ENCODE results near the gene PYGM. TPM values are rescaled to one million over a fixed set of nuclear protein-coding genes. Genes with fewer than 3 reads are reported as not detected.

The PYGM gene
- total RNA-seq, 1 experiment from 2014 or later = 6.6 TPM

- peaks cover 10% of the 10 kb centered on the region; the same call in 1 of the 2 replicates for H3K36me3 Mint-ChIP-seq
- peak overlapping the region; percentile 48 for H3K27ac Mint-ChIP-seq
- H3K27me3 Mint-ChIP-seq (ENCODE audit: low read depth) = peaks cover 31% of the 10 kb centered on the region
- ATAC-seq = 0 out of 2 replicates have a peak, but pooled peaks have one; percentile 1
- H3K4me1 Mint-ChIP-seq = peaks cover 54% of the 10 kb centered on the region
- ChIA-PET CTCF (interaction anchor here (0.9 to 4.9 kb wide), 14 partner anchors 9 to 277 kb away, joined by 3 to 43 read pairs (median 4); partner anchors contain the start of gene RASGRP2), POLR2A (interaction anchor here (0.6 kb wide), 1 partner anchor 90 kb away, joined by 3 read pairs; no protein-coding TSS in a partner anchor)
- DNase-seq (ENCODE audit: low spot score) = no peak
- TF ChIP-seq, protein P1, sequence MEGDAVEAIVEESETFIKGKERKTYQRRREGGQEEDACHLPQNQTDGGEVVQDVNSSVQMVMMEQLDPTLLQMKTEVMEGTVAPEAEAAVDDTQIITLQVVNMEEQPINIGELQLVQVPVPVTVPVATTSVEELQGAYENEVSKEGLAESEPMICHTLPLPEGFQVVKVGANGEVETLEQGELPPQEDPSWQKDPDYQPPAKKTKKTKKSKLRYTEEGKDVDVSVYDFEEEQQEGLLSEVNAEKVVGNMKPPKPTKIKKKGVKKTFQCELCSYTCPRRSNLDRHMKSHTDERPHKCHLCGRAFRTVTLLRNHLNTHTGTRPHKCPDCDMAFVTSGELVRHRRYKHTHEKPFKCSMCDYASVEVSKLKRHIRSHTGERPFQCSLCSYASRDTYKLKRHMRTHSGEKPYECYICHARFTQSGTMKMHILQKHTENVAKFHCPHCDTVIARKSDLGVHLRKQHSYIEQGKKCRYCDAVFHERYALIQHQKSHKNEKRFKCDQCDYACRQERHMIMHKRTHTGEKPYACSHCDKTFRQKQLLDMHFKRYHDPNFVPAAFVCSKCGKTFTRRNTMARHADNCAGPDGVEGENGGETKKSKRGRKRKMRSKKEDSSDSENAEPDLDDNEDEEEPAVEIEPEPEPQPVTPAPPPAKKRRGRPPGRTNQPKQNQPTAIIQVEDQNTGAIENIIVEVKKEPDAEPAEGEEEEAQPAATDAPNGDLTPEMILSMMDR (IDR thresholded peaks at IDR 0.05) = no peak
- TF ChIP-seq, protein P2, sequence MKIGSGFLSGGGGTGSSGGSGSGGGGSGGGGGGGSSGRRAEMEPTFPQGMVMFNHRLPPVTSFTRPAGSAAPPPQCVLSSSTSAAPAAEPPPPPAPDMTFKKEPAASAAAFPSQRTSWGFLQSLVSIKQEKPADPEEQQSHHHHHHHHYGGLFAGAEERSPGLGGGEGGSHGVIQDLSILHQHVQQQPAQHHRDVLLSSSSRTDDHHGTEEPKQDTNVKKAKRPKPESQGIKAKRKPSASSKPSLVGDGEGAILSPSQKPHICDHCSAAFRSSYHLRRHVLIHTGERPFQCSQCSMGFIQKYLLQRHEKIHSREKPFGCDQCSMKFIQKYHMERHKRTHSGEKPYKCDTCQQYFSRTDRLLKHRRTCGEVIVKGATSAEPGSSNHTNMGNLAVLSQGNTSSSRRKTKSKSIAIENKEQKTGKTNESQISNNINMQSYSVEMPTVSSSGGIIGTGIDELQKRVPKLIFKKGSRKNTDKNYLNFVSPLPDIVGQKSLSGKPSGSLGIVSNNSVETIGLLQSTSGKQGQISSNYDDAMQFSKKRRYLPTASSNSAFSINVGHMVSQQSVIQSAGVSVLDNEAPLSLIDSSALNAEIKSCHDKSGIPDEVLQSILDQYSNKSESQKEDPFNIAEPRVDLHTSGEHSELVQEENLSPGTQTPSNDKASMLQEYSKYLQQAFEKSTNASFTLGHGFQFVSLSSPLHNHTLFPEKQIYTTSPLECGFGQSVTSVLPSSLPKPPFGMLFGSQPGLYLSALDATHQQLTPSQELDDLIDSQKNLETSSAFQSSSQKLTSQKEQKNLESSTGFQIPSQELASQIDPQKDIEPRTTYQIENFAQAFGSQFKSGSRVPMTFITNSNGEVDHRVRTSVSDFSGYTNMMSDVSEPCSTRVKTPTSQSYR (CRISPR knock-in tag; IDR thresholded peaks at IDR 0.05) = 0 out of 2 replicates have a peak, but pooled peaks have one; percentile 19
- peak; percentile 31; the same call in 1 of the 2 replicates for TF ChIP-seq ETV6 (CRISPR knock-in tag; IDR thresholded peaks at IDR 0.05)
- H3K4me3 Mint-ChIP-seq = no peak overlapping the region
- no peaks in the 10 kb centered on the region for H3K9me3 Mint-ChIP-seq
These were observed 33.5 kb downstream of the PYGM start for GRCh38 chr11:64726211-64726641.

GRCh38 chr11:64724863-64725532 lies 34.8 kb downstream of the PYGM start:
- DNase-seq (ENCODE audit: low spot score) = no peak
- ATAC-seq = no peak
- peaks cover 35% of the 10 kb centered on the region for H3K27me3 Mint-ChIP-seq (ENCODE audit: low read depth)
- no peak overlapping the region for H3K4me3 Mint-ChIP-seq
- ChIA-PET CTCF (interaction anchor here (0.6 to 4.9 kb wide), 12 partner anchors 11 to 371 kb away, joined by 3 to 43 read pairs (median 4); partner anchors contain the start of gene RASGRP2), POLR2A (no interaction called here)
- no peak overlapping the region; the same call in 1 of the 2 replicates for H3K27ac Mint-ChIP-seq
- H3K4me1 Mint-ChIP-seq = peaks cover 48% of the 10 kb centered on the region
- H3K36me3 Mint-ChIP-seq = peaks cover 10% of the 10 kb centered on the region; the same call in 1 of the 2 replicates
- no peaks in the 10 kb centered on the region for H3K9me3 Mint-ChIP-seq
- TF ChIP-seq ZMAT4 (CRISPR knock-in tag; IDR thresholded peaks at IDR 0.05) (no peak), CREB1 (CRISPR knock-in tag; IDR thresholded peaks at IDR 0.05) (no peak), NR2C2 (CRISPR knock-in tag; IDR thresholded peaks at IDR 0.05) (no peak), FOXK1 (CRISPR knock-in tag; IDR thresholded peaks at IDR 0.05) (no peak), ZNF138 (CRISPR knock-in tag; conservative IDR thresholded peaks at IDR 0.05) (no peak), SP1 (CRISPR knock-in tag; conservative IDR thresholded peaks at IDR 0.05) (no peak)

GRCh38 chr11:64723907-64724862 lies 35.6 kb downstream of the PYGM start:
- Mint-ChIP-seq H3K36me3 (peaks cover 7% of the 10 kb centered on the region; the same call in 1 of the 2 replicates), H3K9me3 (no peaks in the 10 kb centered on the region), H3K27ac (no peak overlapping the region), H3K27me3 (ENCODE audit: low read depth) (peaks cover 41% of the 10 kb centered on the region), H3K4me1 (peaks cover 44% of the 10 kb centered on the region), H3K4me3 (peak overlapping the region; percentile 39)
- DNase-seq (ENCODE audit: low spot score) = no peak
- ChIA-PET CTCF (interaction anchor here (1.0 to 4.9 kb wide), 2 partner anchors 14 to 19 kb away, joined by 3 to 43 read pairs; partner anchors contain the start of gene RASGRP2), POLR2A (no interaction called here)
- no peak for ATAC-seq
- no peak for TF ChIP-seq TP53 (CRISPR knock-in tag; IDR thresholded peaks at IDR 0.05)
- TF ChIP-seq FOXP4 (CRISPR knock-in tag; IDR thresholded peaks at IDR 0.05) = no peak
- TF ChIP-seq, protein P3, sequence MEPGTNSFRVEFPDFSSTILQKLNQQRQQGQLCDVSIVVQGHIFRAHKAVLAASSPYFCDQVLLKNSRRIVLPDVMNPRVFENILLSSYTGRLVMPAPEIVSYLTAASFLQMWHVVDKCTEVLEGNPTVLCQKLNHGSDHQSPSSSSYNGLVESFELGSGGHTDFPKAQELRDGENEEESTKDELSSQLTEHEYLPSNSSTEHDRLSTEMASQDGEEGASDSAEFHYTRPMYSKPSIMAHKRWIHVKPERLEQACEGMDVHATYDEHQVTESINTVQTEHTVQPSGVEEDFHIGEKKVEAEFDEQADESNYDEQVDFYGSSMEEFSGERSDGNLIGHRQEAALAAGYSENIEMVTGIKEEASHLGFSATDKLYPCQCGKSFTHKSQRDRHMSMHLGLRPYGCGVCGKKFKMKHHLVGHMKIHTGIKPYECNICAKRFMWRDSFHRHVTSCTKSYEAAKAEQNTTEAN (CRISPR knock-in tag; IDR thresholded peaks at IDR 0.05) = no peak
- no peak for TF ChIP-seq RELA (CRISPR knock-in tag; IDR thresholded peaks at IDR 0.05; ENCODE audit: borderline replicate concordance)
- no peak for TF ChIP-seq MYBL2 (CRISPR knock-in tag; IDR thresholded peaks at IDR 0.05)
